Stimulated activated naive CD8-positive, alpha-beta T cell treated with anti-CD3 and anti-CD28 coated beads, Interleukin-15, Interleukin-2, amounts not matched to agents 100 ng/mL and 50 ng/mL, for 24 hours (primary cell): ENCODE data around the gene IQCE.

Source experiments
- H3K27ac Mint-ChIP-seq: one replicate; pipeline ENCODE4 v1.8.0; 2021; ENCODE audit warnings: mild to moderate bottlenecking, mixed read lengths
- H3K27me3 Mint-ChIP-seq: one replicate; pipeline ENCODE4 v1.8.0; 2021; ENCODE audit warnings: mixed read lengths
- H3K36me3 Mint-ChIP-seq: one replicate; pipeline ENCODE4 v1.8.0; 2021; ENCODE audit warnings: low read depth, mixed read lengths
- H3K4me1 Mint-ChIP-seq: one replicate; pipeline ENCODE4 v1.8.0; 2021; ENCODE audit warnings: low read depth, mixed read lengths
- H3K4me3 Mint-ChIP-seq: one replicate; pipeline ENCODE4 v1.8.0; 2021; ENCODE audit warnings: mild to moderate bottlenecking, mixed read lengths
- H3K9me3 Mint-ChIP-seq: one replicate; pipeline ENCODE4 v1.8.0; 2021; ENCODE audit warnings: mixed read lengths

IQCE gene

GRCh38 chr7:2637505-2638223 is 78.9 kb downstream of the IQCE start:
- Mint-ChIP-seq H3K27me3 (no peaks in the 10 kb centered on the region), H3K4me1 (peaks cover 21% of the 10 kb centered on the region), H3K27ac (no peak overlapping the region), H3K4me3 (no peak overlapping the region), H3K36me3 (no peaks in the 10 kb centered on the region), H3K9me3 (no peaks in the 10 kb centered on the region)

GRCh38 chr7:2638224-2638991 is 79.6 kb downstream of the IQCE start:
- H3K4me3 Mint-ChIP-seq = no peak overlapping the region
- no peak overlapping the region for H3K27ac Mint-ChIP-seq
- H3K4me1 Mint-ChIP-seq = peaks cover 17% of the 10 kb centered on the region
- no peaks in the 10 kb centered on the region for H3K36me3 Mint-ChIP-seq
- no peaks in the 10 kb centered on the region for H3K27me3 Mint-ChIP-seq
- H3K9me3 Mint-ChIP-seq = no peaks in the 10 kb centered on the region

- Mint-ChIP-seq H3K27ac (no peak overlapping the region), H3K9me3 (no peaks in the 10 kb centered on the region), H3K27me3 (no peaks in the 10 kb centered on the region), H3K36me3 (no peaks in the 10 kb centered on the region), H3K4me3 (no peak overlapping the region), H3K4me1 (peaks cover 9% of the 10 kb centered on the region)
Observed at GRCh38 chr7:2639181-2639681, 80.5 kb downstream of the IQCE start.

- no peaks in the 10 kb centered on the region for H3K9me3 Mint-ChIP-seq
- H3K27me3 Mint-ChIP-seq = no peaks in the 10 kb centered on the region
- peaks cover 15% of the 10 kb centered on the region for H3K4me1 Mint-ChIP-seq
- H3K27ac Mint-ChIP-seq = no peak overlapping the region
- H3K4me3 Mint-ChIP-seq = no peak overlapping the region
- H3K36me3 Mint-ChIP-seq = no peaks in the 10 kb centered on the region
Observed at GRCh38 chr7:2639695-2640481, 81.1 kb downstream of the IQCE start.

GRCh38 chr7:2640482-2640830 is 81.7 kb downstream of the IQCE start:
- Mint-ChIP-seq H3K27me3 (no peaks in the 10 kb centered on the region), H3K4me3 (no peak overlapping the region), H3K36me3 (no peaks in the 10 kb centered on the region), H3K9me3 (no peaks in the 10 kb centered on the region), H3K27ac (no peak overlapping the region), H3K4me1 (peaks cover 21% of the 10 kb centered on the region)

GRCh38 chr7:2640846-2641316 is 82.1 kb downstream of the IQCE start:
- no peaks in the 10 kb centered on the region for H3K9me3 Mint-ChIP-seq
- no peak overlapping the region for H3K27ac Mint-ChIP-seq
- H3K36me3 Mint-ChIP-seq = no peaks in the 10 kb centered on the region
- no peak overlapping the region for H3K4me3 Mint-ChIP-seq
- H3K27me3 Mint-ChIP-seq = no peaks in the 10 kb centered on the region
- peaks cover 25% of the 10 kb centered on the region for H3K4me1 Mint-ChIP-seq

- Mint-ChIP-seq H3K36me3 (no peaks in the 10 kb centered on the region), H3K4me1 (peaks cover 23% of the 10 kb centered on the region), H3K9me3 (no peaks in the 10 kb centered on the region), H3K4me3 (no peak overlapping the region), H3K27ac (no peak overlapping the region), H3K27me3 (no peaks in the 10 kb centered on the region)
Observed at GRCh38 chr7:2641406-2642393, 82.9 kb downstream of the IQCE start.

GRCh38 chr7:2643386-2644219 is 84.8 kb downstream of the IQCE start:
- Mint-ChIP-seq H3K27ac (no peak overlapping the region), H3K9me3 (no peaks in the 10 kb centered on the region), H3K36me3 (no peaks in the 10 kb centered on the region), H3K4me3 (no peak overlapping the region), H3K4me1 (peaks cover 23% of the 10 kb centered on the region), H3K27me3 (no peaks in the 10 kb centered on the region)

- H3K4me1 Mint-ChIP-seq = peaks cover 23% of the 10 kb centered on the region
Observed at GRCh38 chr7:2644220-2644561, 85.4 kb downstream of the IQCE start.

GRCh38 chr7:2644562-2645273 is 85.9 kb downstream of the IQCE start:
- peak overlapping the region; percentile 72 for H3K4me3 Mint-ChIP-seq
- no peaks in the 10 kb centered on the region for H3K36me3 Mint-ChIP-seq
- H3K4me1 Mint-ChIP-seq = peaks cover 23% of the 10 kb centered on the region
- peak overlapping the region; percentile 76 for H3K27ac Mint-ChIP-seq
- H3K27me3 Mint-ChIP-seq = no peaks in the 10 kb centered on the region
- no peaks in the 10 kb centered on the region for H3K9me3 Mint-ChIP-seq

More at GRCh38 chr7:2644220-2644561, 85.4 kb downstream of the IQCE start:
- Mint-ChIP-seq H3K36me3 (no peaks in the 10 kb centered on the region), H3K9me3 (no peaks in the 10 kb centered on the region), H3K4me3 (no peak overlapping the region), H3K27ac (no peak overlapping the region), H3K27me3 (no peaks in the 10 kb centered on the region)

- Mint-ChIP-seq H3K27me3 (no peaks in the 10 kb centered on the region), H3K36me3 (no peaks in the 10 kb centered on the region), H3K27ac (peak overlapping the region; percentile 76), H3K9me3 (no peaks in the 10 kb centered on the region), H3K4me1 (peaks cover 23% of the 10 kb centered on the region), H3K4me3 (peak overlapping the region; percentile 72)
Observed at GRCh38 chr7:2645274-2645868, 86.6 kb downstream of the IQCE start.

- no peaks in the 10 kb centered on the region for H3K27me3 Mint-ChIP-seq
- H3K4me3 Mint-ChIP-seq = no peak overlapping the region
- H3K9me3 Mint-ChIP-seq = no peaks in the 10 kb centered on the region
Observed at GRCh38 chr7:2646336-2646679, 87.5 kb downstream of the IQCE start.

More at GRCh38 chr7:2646336-2646679, 87.5 kb downstream of the IQCE start:
- Mint-ChIP-seq H3K36me3 (no peaks in the 10 kb centered on the region), H3K4me1 (peaks cover 21% of the 10 kb centered on the region), H3K27ac (no peak overlapping the region)
